Neural cell (in vitro differentiated cells): ENCODE data around the gene CNTN6. TPM values are rescaled to one million over a fixed set of nuclear protein-coding genes. Genes with fewer than 3 reads are reported as not detected.

ENCODE experiments used
- H2AFZ ChIP-seq: fragments of 200-600, 300-800 bp; sonication (generic), shearing (Covaris generic); 2 replicates; pipeline ENCODE4 v1.6.0; 2014; ENCODE audit warnings: low read depth, mild to moderate bottlenecking, antibody characterized with exemption, low read length, moderate library complexity
- H3F3A ChIP-seq: fragments of 200-600 bp; shearing (Covaris generic); 2 replicates; pipeline ENCODE4 v1.6.1; 2016; ENCODE audit warnings: mild to moderate bottlenecking, moderate library complexity, mixed read lengths, antibody characterized with exemption, low read length; ENCODE audit not compliant: insufficient read depth, poor library complexity, severe bottlenecking
- H3K27ac ChIP-seq: fragments of 200-600, 300-800 bp; sonication (generic), shearing (Covaris generic); 2 replicates; pipeline ENCODE4 v1.5.1; 2014; ENCODE audit warnings: mild to moderate bottlenecking, low read length, moderate library complexity
- H3K27me3 ChIP-seq: fragments of 300-800, 200-600 bp; sonication (generic), shearing (Covaris generic); 2 replicates; pipeline ENCODE4 v1.6.0; 2014; ENCODE audit warnings: mild to moderate bottlenecking, low read depth, low read length, moderate library complexity; ENCODE audit not compliant: insufficient read depth
- H3K36me3 ChIP-seq: fragments of 300-800, 200-600 bp; sonication (generic), shearing (Covaris generic); 2 replicates; pipeline ENCODE4 v1.5.1; 2014; ENCODE audit warnings: mild to moderate bottlenecking, antibody characterized with exemption, low read length, moderate library complexity; ENCODE audit not compliant: insufficient read depth
- H3K4me2 ChIP-seq: fragments of 300-800, 200-600 bp; sonication (generic), shearing (Covaris generic); 2 replicates; pipeline ENCODE4 v1.6.0; 2014; ENCODE audit warnings: mild to moderate bottlenecking, low read length
- H3K4me3 ChIP-seq: fragments of 300-800, 200-600 bp; sonication (generic), shearing (Covaris generic); 2 replicates; pipeline ENCODE4 v1.5.1; 2014; ENCODE audit warnings: mild to moderate bottlenecking, low read length, moderate library complexity
- H3K79me2 ChIP-seq: fragments of 200-600 bp; shearing (Covaris generic); replicated peaks from 2 replicates; pipeline ENCODE4 v1.6.0; 2014; ENCODE audit warnings: mild to moderate bottlenecking, low read length, moderate library complexity; ENCODE audit not compliant: insufficient read depth
- H3K9ac ChIP-seq: fragments of 300-800, 200-600 bp; sonication (generic), shearing (Covaris generic); 2 replicates; pipeline ENCODE4 v1.6.1; 2016; ENCODE audit warnings: mild to moderate bottlenecking, low read length, mixed read lengths
- H3K9me2 ChIP-seq: fragments of 200-600 bp; shearing (Covaris generic); 2 replicates; pipeline ENCODE4 v1.6.1; 2016; ENCODE audit warnings: mild to moderate bottlenecking, low read length, mixed read lengths; ENCODE audit not compliant: insufficient read depth
- H3K9me3 ChIP-seq: fragments of 200-600, 300-800 bp; sonication (generic), shearing (Covaris generic); 2 replicates; pipeline ENCODE4 v1.6.1; 2016; ENCODE audit warnings: mild to moderate bottlenecking, mixed run types, low read length, moderate library complexity, mixed read lengths
- H4K20me1 ChIP-seq: fragments of 200-600 bp; shearing (Covaris generic); 2 replicates; pipeline ENCODE4 v1.6.1; 2016; ENCODE audit warnings: mild to moderate bottlenecking, mixed run types; ENCODE audit not compliant: insufficient read depth
- CTCF ChIP-seq: fragments of 450-650 bp; IDR thresholded peaks from 2 replicates; pipeline ENCODE4 v1.5.1; 2014; ENCODE audit warnings: antibody characterized with exemption, mild to moderate bottlenecking, moderate library complexity; ENCODE audit not compliant: poor library complexity, severe bottlenecking
- EP300 ChIP-seq: fragments of 450-650 bp; conservative IDR thresholded peaks from 2 replicates; pipeline ENCODE4 v1.6.1; 2014; ENCODE audit warnings: antibody characterized with exemption, mild to moderate bottlenecking, moderate library complexity; ENCODE audit not compliant: poor library complexity, severe bottlenecking
- EZH2 ChIP-seq: fragments of 200-600, 300-800 bp; shearing (Covaris generic), sonication (generic); IDR thresholded peaks from 2 replicates; pipeline ENCODE4 v1.6.1; 2014; ENCODE audit warnings: antibody characterized with exemption, low read length, borderline replicate concordance, mild to moderate bottlenecking; ENCODE audit not compliant: insufficient read depth, poor library complexity, severe bottlenecking
- MXI1 ChIP-seq: fragments of 450-650 bp; conservative IDR thresholded peaks from 2 replicates; pipeline ENCODE4 v1.6.1; 2014; ENCODE audit warnings: antibody characterized with exemption, mild to moderate bottlenecking; ENCODE audit not compliant: poor library complexity, severe bottlenecking
- POLR2AphosphoS5 ChIP-seq: IDR thresholded peaks from 2 replicates; pipeline ENCODE4 v1.6.1; 2012
- RAD21 ChIP-seq: fragments of 450-650 bp; conservative IDR thresholded peaks from 2 replicates; pipeline ENCODE4 v1.6.1; 2014; ENCODE audit warnings: antibody characterized with exemption, mild to moderate bottlenecking, moderate library complexity
- REST ChIP-seq: IDR thresholded peaks from 2 replicates; pipeline ENCODE4 v1.6.1; 2012; ENCODE audit warnings: borderline replicate concordance
- SMC3 ChIP-seq: fragments of 450-650 bp; conservative IDR thresholded peaks from 2 replicates; pipeline ENCODE4 v1.6.1; 2014; ENCODE audit warnings: antibody characterized with exemption, mild to moderate bottlenecking, moderate library complexity; ENCODE audit not compliant: poor library complexity
- TAF1 ChIP-seq: IDR thresholded peaks from 2 replicates; pipeline ENCODE4 v1.6.1; 2012; ENCODE audit warnings: low read depth
- polyA plus RNA-seq: library from polyadenylated mRNA; depleted of rRNA; stranded (reverse); fragments of >200 nt; gene quantifications from 2 replicates; pipeline ENCODE4 v1.2.3, GENCODE V29; 2014

Gene CNTN6
- polyA plus RNA-seq, 1 donor from 2014 or later = 1.8 TPM

- H3K9ac ChIP-seq = no peak overlapping the region
- no peaks in the 10 kb centered on the region for H3K9me3 ChIP-seq
- H3K27me3 ChIP-seq = no peaks in the 10 kb centered on the region
- no peaks in the 10 kb centered on the region for H4K20me1 ChIP-seq
- H3K9me2 ChIP-seq = no peaks in the 10 kb centered on the region
- H3F3A ChIP-seq = no peaks in the 10 kb centered on the region
- H3K27ac ChIP-seq = no peak overlapping the region
- H3K79me2 ChIP-seq = no peaks in the 10 kb centered on the region
- no peak overlapping the region for H2AFZ ChIP-seq
- no peak overlapping the region for H3K4me3 ChIP-seq
- TF ChIP-seq RAD21 (no peak), MXI1 (no peak), CTCF (no peak), SMC3 (no peak), POLR2AphosphoS5 (no peak), EP300 (no peak), TAF1 (no peak), EZH2 (no peak), REST (no peak)
- H3K36me3 ChIP-seq = no peaks in the 10 kb centered on the region
- H3K4me2 ChIP-seq = no peak overlapping the region
Measured at GRCh38 chr3:1055870-1056269, 37.0 kb upstream of the CNTN6 start.

- Histone ChIP-seq H3K4me3 (no peak overlapping the region), H3K36me3 (no peaks in the 10 kb centered on the region), H3K9me3 (no peaks in the 10 kb centered on the region), H3K4me2 (no peak overlapping the region), H3K9ac (no peak overlapping the region), H4K20me1 (no peaks in the 10 kb centered on the region), H3K9me2 (no peaks in the 10 kb centered on the region), H2AFZ (no peak overlapping the region), H3K79me2 (no peaks in the 10 kb centered on the region), H3F3A (no peaks in the 10 kb centered on the region), H3K27me3 (no peaks in the 10 kb centered on the region), H3K27ac (no peak overlapping the region)
- TF ChIP-seq RAD21 = no peak
- no peak for TF ChIP-seq MXI1
- no peak for TF ChIP-seq REST
- no peak for TF ChIP-seq POLR2AphosphoS5
- TF ChIP-seq SMC3 = no peak
- no peak for TF ChIP-seq EP300
- TF ChIP-seq TAF1 = no peak
- no peak for TF ChIP-seq EZH2
- no peak for TF ChIP-seq CTCF
Measured at GRCh38 chr3:1056744-1057143, 36.1 kb upstream of the CNTN6 start.
